GM12872 (cell line): ENCODE results near the gene LEP.

Experiments
- TF ChIP-seq, protein P1 (sequence below): IDR thresholded peaks from 3 replicates; pipeline ENCODE4 v1.5.1; 2011; ENCODE audit warnings: low read depth, mild to moderate bottlenecking, low read length, moderate library complexity; ENCODE audit not compliant: insufficient read depth

Gene LEP

GRCh38 chr7:128227271-128227670, 13.8 kb upstream of the LEP start:
- TF ChIP-seq, protein P1, sequence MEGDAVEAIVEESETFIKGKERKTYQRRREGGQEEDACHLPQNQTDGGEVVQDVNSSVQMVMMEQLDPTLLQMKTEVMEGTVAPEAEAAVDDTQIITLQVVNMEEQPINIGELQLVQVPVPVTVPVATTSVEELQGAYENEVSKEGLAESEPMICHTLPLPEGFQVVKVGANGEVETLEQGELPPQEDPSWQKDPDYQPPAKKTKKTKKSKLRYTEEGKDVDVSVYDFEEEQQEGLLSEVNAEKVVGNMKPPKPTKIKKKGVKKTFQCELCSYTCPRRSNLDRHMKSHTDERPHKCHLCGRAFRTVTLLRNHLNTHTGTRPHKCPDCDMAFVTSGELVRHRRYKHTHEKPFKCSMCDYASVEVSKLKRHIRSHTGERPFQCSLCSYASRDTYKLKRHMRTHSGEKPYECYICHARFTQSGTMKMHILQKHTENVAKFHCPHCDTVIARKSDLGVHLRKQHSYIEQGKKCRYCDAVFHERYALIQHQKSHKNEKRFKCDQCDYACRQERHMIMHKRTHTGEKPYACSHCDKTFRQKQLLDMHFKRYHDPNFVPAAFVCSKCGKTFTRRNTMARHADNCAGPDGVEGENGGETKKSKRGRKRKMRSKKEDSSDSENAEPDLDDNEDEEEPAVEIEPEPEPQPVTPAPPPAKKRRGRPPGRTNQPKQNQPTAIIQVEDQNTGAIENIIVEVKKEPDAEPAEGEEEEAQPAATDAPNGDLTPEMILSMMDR, result no peak

- TF ChIP-seq, protein P1, result no peak
These were observed 10.1 kb upstream of the LEP start for GRCh38 chr7:128231021-128231420.

DNA sequence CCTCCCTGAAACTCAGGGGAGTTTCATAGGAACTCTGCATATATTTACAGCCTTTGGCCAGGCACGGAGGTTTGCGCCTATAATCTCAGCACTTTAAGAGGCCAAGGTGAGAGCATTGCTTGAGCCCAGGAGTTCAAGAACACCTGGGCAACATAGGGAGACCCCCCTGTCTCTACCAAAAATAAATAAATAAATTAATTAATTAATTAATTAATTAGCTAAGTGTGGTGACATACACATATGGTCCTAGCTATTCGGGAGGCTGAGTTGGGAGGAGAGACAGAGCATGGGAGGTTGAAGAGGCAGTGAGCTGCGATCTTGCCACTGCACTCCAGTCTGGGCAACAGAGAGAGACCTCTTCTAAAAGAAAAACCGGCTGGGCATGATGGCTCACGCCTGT, 9.4 kb upstream of the LEP start:
- TF ChIP-seq, protein P1, result no peak

- TF ChIP-seq, protein P1, result no peak
These were observed 7.6 kb upstream of the LEP start for GRCh38 chr7:128233471-128233870.

GRCh38 chr7:128234476-128235026, 6.5 kb upstream of the LEP start:
- TF ChIP-seq, protein P1, result no peak

GRCh38 chr7:128235471-128235870, 5.6 kb upstream of the LEP start:
- TF ChIP-seq, protein P1, result no peak

DNA sequence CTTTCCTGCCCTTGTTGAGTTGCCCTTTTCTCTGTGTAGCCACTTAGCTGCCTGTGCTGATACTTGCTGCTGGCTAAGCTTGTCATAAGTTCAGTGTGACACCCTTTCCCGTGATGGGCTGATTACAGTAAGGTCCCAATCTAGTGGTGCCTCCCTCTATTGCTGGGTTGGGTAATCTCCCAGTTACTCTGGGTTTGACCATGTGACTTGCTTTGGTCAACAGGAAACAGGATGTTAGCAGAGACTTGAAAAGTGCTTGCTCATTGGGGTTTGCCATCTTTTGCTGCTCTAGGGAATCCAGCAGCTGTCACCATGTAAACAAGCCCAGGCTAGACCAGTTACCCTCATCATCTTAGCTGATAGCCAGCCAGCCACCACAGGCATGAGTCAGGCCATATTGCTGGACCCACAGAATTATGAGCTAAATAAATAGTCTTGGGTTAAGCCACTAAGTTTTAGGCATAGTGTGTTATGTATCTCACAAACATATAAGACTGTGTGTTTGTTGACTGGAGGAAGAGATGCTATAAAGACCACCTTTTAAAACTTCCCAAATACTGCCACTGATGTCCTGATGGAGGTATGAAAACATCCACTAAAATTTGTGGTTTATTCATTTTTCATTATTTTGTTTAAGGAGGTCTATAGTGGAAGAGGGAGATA, 4.0 kb upstream of the LEP start:
- TF ChIP-seq, protein P1, result no peak
